Measurements from ENCODE around the gene ZDHHC14.

DNA sequence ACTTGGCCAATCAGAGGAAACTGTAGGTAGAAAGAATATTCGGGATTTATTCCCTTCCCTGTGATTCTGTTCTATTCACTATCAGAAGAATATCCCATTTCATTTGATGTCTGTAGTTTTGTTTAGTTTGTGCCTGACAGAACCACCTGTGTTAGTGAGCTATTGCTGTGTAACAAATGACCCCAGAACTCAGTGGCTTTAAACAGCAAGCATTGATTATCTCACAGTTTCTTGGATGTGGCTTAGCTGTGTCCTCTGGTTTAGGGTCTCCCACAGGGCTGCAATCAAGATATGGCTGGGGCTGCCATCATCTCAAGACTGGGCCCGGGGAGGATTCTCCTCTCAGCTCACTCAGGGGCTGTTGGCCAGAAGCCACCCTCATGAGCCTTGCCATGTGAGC, 143.7 kb downstream of the ZDHHC14 start:
- TF ChIP-seq, protein P1, sequence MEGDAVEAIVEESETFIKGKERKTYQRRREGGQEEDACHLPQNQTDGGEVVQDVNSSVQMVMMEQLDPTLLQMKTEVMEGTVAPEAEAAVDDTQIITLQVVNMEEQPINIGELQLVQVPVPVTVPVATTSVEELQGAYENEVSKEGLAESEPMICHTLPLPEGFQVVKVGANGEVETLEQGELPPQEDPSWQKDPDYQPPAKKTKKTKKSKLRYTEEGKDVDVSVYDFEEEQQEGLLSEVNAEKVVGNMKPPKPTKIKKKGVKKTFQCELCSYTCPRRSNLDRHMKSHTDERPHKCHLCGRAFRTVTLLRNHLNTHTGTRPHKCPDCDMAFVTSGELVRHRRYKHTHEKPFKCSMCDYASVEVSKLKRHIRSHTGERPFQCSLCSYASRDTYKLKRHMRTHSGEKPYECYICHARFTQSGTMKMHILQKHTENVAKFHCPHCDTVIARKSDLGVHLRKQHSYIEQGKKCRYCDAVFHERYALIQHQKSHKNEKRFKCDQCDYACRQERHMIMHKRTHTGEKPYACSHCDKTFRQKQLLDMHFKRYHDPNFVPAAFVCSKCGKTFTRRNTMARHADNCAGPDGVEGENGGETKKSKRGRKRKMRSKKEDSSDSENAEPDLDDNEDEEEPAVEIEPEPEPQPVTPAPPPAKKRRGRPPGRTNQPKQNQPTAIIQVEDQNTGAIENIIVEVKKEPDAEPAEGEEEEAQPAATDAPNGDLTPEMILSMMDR (conservative IDR thresholded peaks at IDR 0.05 in 1 of 2, IDR thresholded peaks at IDR 0.05 in 1 of 2; ENCODE audit: extremely low read depth in 1 of 2, insufficient read depth in 1 of 2, low read depth in 1 of 2, low read length in 2 of 2) = no peak
- TF ChIP-seq EZH2 (IDR thresholded peaks at IDR 0.05; ENCODE audit: borderline replicate concordance, low read length) = no peak
